ENCODE results near the gene ATIC. TPM values are rescaled to one million over a fixed set of nuclear protein-coding genes. Genes with fewer than 3 reads are reported as not detected.

Gene ATIC
- total and polyA plus RNA-seq, 2 donors (not counting 1 experiment from before 2014, with no cell fraction given), result 40.3 to 92.7 TPM

- no peaks in the 10 kb centered on the region for H4K20me1 ChIP-seq (ENCODE audit: control insufficient read depth, extremely low read depth, insufficient read depth, low read length)
- DNase-seq (ENCODE audit: low read depth in 2 of 2), result no peak
- no peaks in the 10 kb centered on the region for H3K4me1 ChIP-seq (ENCODE audit: control insufficient read depth, extremely low read depth, insufficient read depth, low read length)
- no peaks in the 10 kb centered on the region for H3K79me2 ChIP-seq (ENCODE audit: control insufficient read depth, insufficient read depth, low read length)
- no peaks in the 10 kb centered on the region for H3K9me3 ChIP-seq (ENCODE audit: control insufficient read depth, insufficient read depth, low read depth, low read length)
- H3K9ac ChIP-seq (ENCODE audit: insufficient read depth, low read length), result no peak overlapping the region
- H3K4me2 ChIP-seq (ENCODE audit: extremely low read depth, insufficient read depth, low read length), result no peak overlapping the region
- no peak overlapping the region for H2AFZ ChIP-seq (ENCODE audit: low read length)
- H3K27ac ChIP-seq (ENCODE audit: insufficient read depth, low read length), result no peak overlapping the region
- H3K27me3 ChIP-seq (ENCODE audit: control insufficient read depth, insufficient read depth, low read length), result no peaks in the 10 kb centered on the region
- H3K4me3 ChIP-seq (replicated peaks in 1 of 4; ENCODE audit: control extremely low read depth in 1 of 4, insufficient read depth in 1 of 4, low read depth in 3 of 4, low read length in 4 of 4), result no peak overlapping the region
- no peak for TF ChIP-seq EZH2 (IDR thresholded peaks at IDR 0.05; ENCODE audit: low read length, missing control alignments)
- TF ChIP-seq, protein P1, sequence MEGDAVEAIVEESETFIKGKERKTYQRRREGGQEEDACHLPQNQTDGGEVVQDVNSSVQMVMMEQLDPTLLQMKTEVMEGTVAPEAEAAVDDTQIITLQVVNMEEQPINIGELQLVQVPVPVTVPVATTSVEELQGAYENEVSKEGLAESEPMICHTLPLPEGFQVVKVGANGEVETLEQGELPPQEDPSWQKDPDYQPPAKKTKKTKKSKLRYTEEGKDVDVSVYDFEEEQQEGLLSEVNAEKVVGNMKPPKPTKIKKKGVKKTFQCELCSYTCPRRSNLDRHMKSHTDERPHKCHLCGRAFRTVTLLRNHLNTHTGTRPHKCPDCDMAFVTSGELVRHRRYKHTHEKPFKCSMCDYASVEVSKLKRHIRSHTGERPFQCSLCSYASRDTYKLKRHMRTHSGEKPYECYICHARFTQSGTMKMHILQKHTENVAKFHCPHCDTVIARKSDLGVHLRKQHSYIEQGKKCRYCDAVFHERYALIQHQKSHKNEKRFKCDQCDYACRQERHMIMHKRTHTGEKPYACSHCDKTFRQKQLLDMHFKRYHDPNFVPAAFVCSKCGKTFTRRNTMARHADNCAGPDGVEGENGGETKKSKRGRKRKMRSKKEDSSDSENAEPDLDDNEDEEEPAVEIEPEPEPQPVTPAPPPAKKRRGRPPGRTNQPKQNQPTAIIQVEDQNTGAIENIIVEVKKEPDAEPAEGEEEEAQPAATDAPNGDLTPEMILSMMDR (conservative IDR thresholded peaks at IDR 0.05 in 1 of 2, IDR thresholded peaks at IDR 0.05 in 1 of 2; ENCODE audit: low read depth in 1 of 2, low read length in 2 of 2), result no peak
- peaks cover 35% of the 10 kb centered on the region for H3K36me3 ChIP-seq (ENCODE audit: control insufficient read depth, insufficient read depth, low read length)
These were observed 71.9 kb downstream of the ATIC start for GRCh38 chr2:215383652-215384279.

DNA sequence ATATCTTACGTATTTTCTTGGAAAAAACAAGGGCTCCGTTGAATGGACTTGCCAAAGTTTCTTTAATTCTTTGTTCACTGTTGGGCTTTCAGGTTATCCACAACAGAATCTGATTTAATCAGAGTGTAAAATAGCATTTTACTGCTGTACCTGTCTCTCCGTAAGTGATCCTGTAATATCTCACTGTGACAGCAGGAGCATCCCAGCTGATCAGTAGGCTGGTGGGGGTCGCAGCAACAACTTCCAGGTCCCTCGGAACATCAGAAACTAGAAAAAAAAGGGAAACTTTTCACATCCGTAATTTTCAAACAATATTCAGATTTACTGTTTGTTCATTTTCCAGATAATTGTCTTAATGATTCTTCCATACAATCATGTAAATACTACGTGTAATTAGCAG lies 72.9 kb downstream of the ATIC start:
- Histone ChIP-seq H2AFZ (ENCODE audit: low read length) (no peak overlapping the region), H3K27me3 (ENCODE audit: control insufficient read depth, insufficient read depth, low read length) (no peaks in the 10 kb centered on the region), H3K9ac (ENCODE audit: insufficient read depth, low read length) (no peak overlapping the region), H3K4me2 (ENCODE audit: extremely low read depth, insufficient read depth, low read length) (no peak overlapping the region), H3K9me3 (ENCODE audit: control insufficient read depth, insufficient read depth, low read depth, low read length) (no peaks in the 10 kb centered on the region), H3K27ac (ENCODE audit: insufficient read depth, low read length) (no peak overlapping the region), H4K20me1 (ENCODE audit: control insufficient read depth, extremely low read depth, insufficient read depth, low read length) (no peaks in the 10 kb centered on the region), H3K4me1 (ENCODE audit: control insufficient read depth, extremely low read depth, insufficient read depth, low read length) (no peaks in the 10 kb centered on the region), H3K36me3 (ENCODE audit: control insufficient read depth, insufficient read depth, low read length) (peaks cover 32% of the 10 kb centered on the region), H3K4me3 (replicated peaks in 1 of 4; ENCODE audit: control extremely low read depth in 1 of 4, insufficient read depth in 1 of 4, low read depth in 3 of 4, low read length in 4 of 4) (no peak overlapping the region), H3K79me2 (ENCODE audit: control insufficient read depth, insufficient read depth, low read length) (no peaks in the 10 kb centered on the region)
- TF ChIP-seq, protein P1 (conservative IDR thresholded peaks at IDR 0.05 in 1 of 2, IDR thresholded peaks at IDR 0.05 in 1 of 2; ENCODE audit: low read depth in 1 of 2, low read length in 2 of 2), result no peak
- no peak for TF ChIP-seq EZH2 (IDR thresholded peaks at IDR 0.05; ENCODE audit: low read length, missing control alignments)
- no peak for DNase-seq (ENCODE audit: low read depth in 2 of 2)

DNA sequence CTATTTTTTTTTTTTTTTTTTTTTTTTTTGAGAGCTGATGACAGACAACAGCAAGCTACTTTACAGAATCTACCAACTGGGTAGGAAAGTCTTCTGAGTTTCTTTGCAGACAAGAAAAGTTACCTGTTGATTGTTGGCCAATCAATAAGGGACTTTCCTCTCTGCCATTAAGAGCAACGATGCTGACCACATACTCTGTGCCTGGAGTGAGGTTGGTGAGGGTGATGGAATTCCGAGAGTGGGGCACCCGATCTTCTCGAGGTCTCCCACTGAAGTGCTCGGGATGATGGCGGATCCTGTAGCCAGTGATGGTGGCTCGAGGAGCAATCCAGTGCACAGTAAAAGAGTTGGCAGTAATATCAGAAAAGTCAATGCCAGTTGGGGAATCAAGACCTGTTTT lies 74.7 kb downstream of the ATIC start:
- Histone ChIP-seq H3K4me1 (ENCODE audit: control insufficient read depth, extremely low read depth, insufficient read depth, low read length) (no peaks in the 10 kb centered on the region), H3K27me3 (ENCODE audit: control insufficient read depth, insufficient read depth, low read length) (no peaks in the 10 kb centered on the region), H4K20me1 (ENCODE audit: control insufficient read depth, extremely low read depth, insufficient read depth, low read length) (no peaks in the 10 kb centered on the region), H2AFZ (ENCODE audit: low read length) (no peak overlapping the region), H3K79me2 (ENCODE audit: control insufficient read depth, insufficient read depth, low read length) (peaks cover 1% of the 10 kb centered on the region), H3K36me3 (ENCODE audit: control insufficient read depth, insufficient read depth, low read length) (peaks cover 35% of the 10 kb centered on the region), H3K27ac (ENCODE audit: insufficient read depth, low read length) (no peak overlapping the region), H3K4me2 (ENCODE audit: extremely low read depth, insufficient read depth, low read length) (no peak overlapping the region), H3K9ac (ENCODE audit: insufficient read depth, low read length) (no peak overlapping the region), H3K4me3 (replicated peaks in 1 of 4; ENCODE audit: control extremely low read depth in 1 of 4, insufficient read depth in 1 of 4, low read depth in 3 of 4, low read length in 4 of 4) (no peak overlapping the region), H3K9me3 (ENCODE audit: control insufficient read depth, insufficient read depth, low read depth, low read length) (no peaks in the 10 kb centered on the region)
- no peak for TF ChIP-seq EZH2 (IDR thresholded peaks at IDR 0.05; ENCODE audit: low read length, missing control alignments)
- TF ChIP-seq, protein P1 (conservative IDR thresholded peaks at IDR 0.05 in 1 of 2, IDR thresholded peaks at IDR 0.05 in 1 of 2; ENCODE audit: low read depth in 1 of 2, low read length in 2 of 2), result no peak
- no peak for DNase-seq (ENCODE audit: low read depth in 2 of 2)
